Peyer's patch (tissue), 4 donors: ENCODE results near the gene NARS2.

Experiments used
- CTCF ChIP-seq, 6 experiments: fragments of 450-650 bp in 4 of 6; fragments of 200-600 bp in 2 of 6; sonication (generic) in 1 of 6; IDR thresholded peaks; one replicate each; pipeline ENCODE4 v1.5.1; 2017 to 2019; ENCODE audit warnings: antibody characterized with exemption in 6 of 6, mild to moderate bottlenecking in 3 of 6, moderate library complexity in 1 of 6
- POLR2A ChIP-seq, 2 donors: fragments of 450-650 bp; IDR thresholded peaks; one replicate each; pipeline ENCODE4 v1.5.1; 2017; ENCODE audit warnings: antibody characterized with exemption in 2 of 2, mild to moderate bottlenecking in 2 of 2, moderate library complexity in 2 of 2

GRCh38 chr11:78557236-78557635 is 17.4 kb downstream of the NARS2 start:
- TF ChIP-seq CTCF (IDR thresholded peaks at IDR 0.05) (no peak), POLR2A (IDR thresholded peaks at IDR 0.05) (no peak)
